Left renal cortex interstitium (tissue), 4 donors: ENCODE measurements around the gene GPR32. TPM values are rescaled to one million over a fixed set of nuclear protein-coding genes. Genes with fewer than 3 reads are reported as not detected.

Source experiments
- polyA plus RNA-seq, 4 donors: library from polyadenylated mRNA; unstranded; fragments of 120-200 nt; gene quantifications; one replicate each; pipeline ENCODE4 v1.2.1, GENCODE V29; 2013; ENCODE audit not compliant: insufficient read length in 4 of 4

Gene GPR32
- polyA plus RNA-seq, 4 donors: not detected

Other genes with a start within 250 kb of the GPR32 start
- 10 to 100 TPM; 15.0 to 27.1 (median 22.9) TPM for gene LRRC4B, start 202.0 kb upstream of the GPR32 start, polyA plus RNA-seq
- 1 to 10 TPM in 1 of 4 donors, under 1 TPM in 3; 0.54 to 1.4 (median 0.73) TPM for gene SYT3, start 130.6 kb upstream of the GPR32 start, polyA plus RNA-seq
- gene C19orf81, start 121.0 kb upstream of the GPR32 start, polyA plus RNA-seq: 1 to 10 TPM; 1.3 to 5.1 (median 3.4) TPM
- 1 to 10 TPM; 4.3 to 9.9 (median 6.9) TPM for gene SHANK1, start 50.7 kb upstream of the GPR32 start, polyA plus RNA-seq
- gene CLEC11A, start 47.1 kb upstream of the GPR32 start, polyA plus RNA-seq: 10 to 100 TPM; 30.0 to 45.4 (median 35.2) TPM
- under 1 TPM in 3 of 4 donors, not detected in 1; 0.10 to 0.52 (median 0.25) TPM for gene ACP4, start 20.0 kb downstream of the GPR32 start, polyA plus RNA-seq
- 1 to 10 TPM; 1.6 to 2.2 (median 1.9) TPM for gene KLK1, start 53.3 kb downstream of the GPR32 start, polyA plus RNA-seq
- gene KLK15, start 63.1 kb downstream of the GPR32 start, polyA plus RNA-seq: not detected
- gene KLK3, start 84.5 kb downstream of the GPR32 start, polyA plus RNA-seq: under 1 TPM; 0.32 to 0.85 (median 0.57) TPM
- under 1 TPM in 2 of 4 donors, not detected in 2; 0.39 to 0.42 TPM for gene KLK2, start 103.0 kb downstream of the GPR32 start, polyA plus RNA-seq
- not detected for gene KLK4, start 140.9 kb downstream of the GPR32 start, polyA plus RNA-seq
- 1 to 10 TPM; 1.2 to 2.5 (median 1.5) TPM for gene KLK5, start 182.6 kb downstream of the GPR32 start, polyA plus RNA-seq
- 10 to 100 TPM; 30.9 to 45.1 (median 35.1) TPM for gene KLK6, start 199.1 kb downstream of the GPR32 start, polyA plus RNA-seq
- 1 to 10 TPM; 4.3 to 9.0 (median 5.0) TPM for gene KLK7, start 213.5 kb downstream of the GPR32 start, polyA plus RNA-seq
- gene KLK8, start 231.1 kb downstream of the GPR32 start, polyA plus RNA-seq: 1 to 10 TPM in 3 of 4 donors, under 1 TPM in 1; 0.90 to 4.2 (median 2.2) TPM
- under 1 TPM; 0.13 to 0.48 (median 0.19) TPM for gene KLK10, start 249.2 kb downstream of the GPR32 start, polyA plus RNA-seq